ENCODE data around the gene JOSD2. TPM values are rescaled to one million over a fixed set of nuclear protein-coding genes. Genes with fewer than 3 reads are reported as not detected.

The JOSD2 gene
- total RNA-seq, 1 experiment from 2014 or later: 89.2 TPM

Other genes with a start within 250 kb of the JOSD2 start
- 3.5 and 7.1 TPM in 2 replicates for gene KCNC3, start 181.8 kb downstream of the JOSD2 start, total RNA-seq (2014; rRNA removed; shearing (Covaris generic))
- gene NAPSA, start 145.6 kb downstream of the JOSD2 start, total RNA-seq (2014; rRNA removed; shearing (Covaris generic)): 0.08 and 1.2 TPM in 2 replicates
- gene NR1H2, start 134.7 kb downstream of the JOSD2 start, total RNA-seq (2014; rRNA removed; shearing (Covaris generic)): 111 and 113 TPM in 2 replicates
- gene POLD1, start 126.8 kb downstream of the JOSD2 start, total RNA-seq (2014; rRNA removed; shearing (Covaris generic)): 256 and 257 TPM in 2 replicates
- gene SPIB, start 92.3 kb downstream of the JOSD2 start, total RNA-seq (2014; rRNA removed; shearing (Covaris generic)): not detected in 2 replicates
- 0.05 TPM in 1 of 2 replicates, not detected in the other for gene MYBPC2, start 78.3 kb downstream of the JOSD2 start, total RNA-seq (2014; rRNA removed; shearing (Covaris generic))
- 324 and 336 TPM in 2 replicates for gene EMC10, start 34.7 kb downstream of the JOSD2 start, total RNA-seq (2014; rRNA removed; shearing (Covaris generic))
- 2.8 and 6.5 TPM in 2 replicates for gene GARIN5A, start 34.3 kb downstream of the JOSD2 start, total RNA-seq (2014; rRNA removed; shearing (Covaris generic))
- gene ASPDH, start 2.7 kb upstream of the JOSD2 start, total RNA-seq (2014; rRNA removed; shearing (Covaris generic)): not detected in 2 replicates
- gene LRRC4B, start 57.2 kb upstream of the JOSD2 start, total RNA-seq (2014; rRNA removed; shearing (Covaris generic)): not detected in 2 replicates
- gene SYT3, start 128.7 kb upstream of the JOSD2 start, total RNA-seq (2014; rRNA removed; shearing (Covaris generic)): not detected in 2 replicates
- gene C19orf81, start 138.3 kb upstream of the JOSD2 start, total RNA-seq (2014; rRNA removed; shearing (Covaris generic)): not detected in 2 replicates
- not detected in 2 replicates for gene SHANK1, start 208.6 kb upstream of the JOSD2 start, total RNA-seq (2014; rRNA removed; shearing (Covaris generic))
- gene CLEC11A, start 212.2 kb upstream of the JOSD2 start, total RNA-seq (2014; rRNA removed; shearing (Covaris generic)): 3.5 and 4.0 TPM in 2 replicates